GM12872 (cell line): Measurements from ENCODE around the gene PRR13.

Experiments
- TF ChIP-seq, protein P1 (sequence below): IDR thresholded peaks from 3 replicates; pipeline ENCODE4 v1.5.1; 2011; ENCODE audit warnings: low read depth, mild to moderate bottlenecking, low read length, moderate library complexity; ENCODE audit not compliant: insufficient read depth

The PRR13 gene

DNA sequence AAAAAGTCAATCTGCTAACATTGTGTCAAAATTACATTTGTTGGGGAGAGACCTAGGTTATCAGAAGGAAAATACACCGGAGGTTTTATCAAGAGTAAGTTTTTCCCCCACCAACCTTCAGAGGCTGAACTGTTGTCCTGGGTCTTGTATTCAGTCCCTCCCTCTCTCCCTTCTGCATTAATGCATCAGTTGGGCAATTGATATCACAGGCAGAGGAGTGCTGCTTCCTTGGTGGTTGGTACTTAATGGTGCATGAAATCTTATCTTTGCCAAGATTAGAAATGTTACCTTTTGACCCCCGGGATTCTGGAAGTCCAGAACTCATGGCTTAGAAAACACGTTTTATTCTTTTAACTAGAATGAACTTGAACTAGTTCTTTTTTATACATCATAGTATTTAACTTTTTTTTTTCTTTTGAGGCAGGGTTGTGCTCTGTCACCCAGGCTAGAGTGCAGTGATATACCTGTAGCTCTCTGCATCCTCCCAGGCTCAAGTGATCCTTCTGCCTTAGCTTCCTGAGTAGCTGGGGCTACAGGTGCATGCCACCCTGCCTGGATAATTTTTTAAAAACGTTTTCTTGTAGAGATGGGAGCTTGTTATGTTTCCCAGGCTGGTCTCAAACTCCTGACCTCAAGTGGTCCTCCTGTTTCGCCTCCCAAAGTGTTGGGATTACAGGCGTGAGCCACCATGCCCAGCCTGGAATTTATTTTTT is 15.3 kb downstream of the PRR13 start:
- TF ChIP-seq, protein P1, sequence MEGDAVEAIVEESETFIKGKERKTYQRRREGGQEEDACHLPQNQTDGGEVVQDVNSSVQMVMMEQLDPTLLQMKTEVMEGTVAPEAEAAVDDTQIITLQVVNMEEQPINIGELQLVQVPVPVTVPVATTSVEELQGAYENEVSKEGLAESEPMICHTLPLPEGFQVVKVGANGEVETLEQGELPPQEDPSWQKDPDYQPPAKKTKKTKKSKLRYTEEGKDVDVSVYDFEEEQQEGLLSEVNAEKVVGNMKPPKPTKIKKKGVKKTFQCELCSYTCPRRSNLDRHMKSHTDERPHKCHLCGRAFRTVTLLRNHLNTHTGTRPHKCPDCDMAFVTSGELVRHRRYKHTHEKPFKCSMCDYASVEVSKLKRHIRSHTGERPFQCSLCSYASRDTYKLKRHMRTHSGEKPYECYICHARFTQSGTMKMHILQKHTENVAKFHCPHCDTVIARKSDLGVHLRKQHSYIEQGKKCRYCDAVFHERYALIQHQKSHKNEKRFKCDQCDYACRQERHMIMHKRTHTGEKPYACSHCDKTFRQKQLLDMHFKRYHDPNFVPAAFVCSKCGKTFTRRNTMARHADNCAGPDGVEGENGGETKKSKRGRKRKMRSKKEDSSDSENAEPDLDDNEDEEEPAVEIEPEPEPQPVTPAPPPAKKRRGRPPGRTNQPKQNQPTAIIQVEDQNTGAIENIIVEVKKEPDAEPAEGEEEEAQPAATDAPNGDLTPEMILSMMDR, result no peak

DNA sequence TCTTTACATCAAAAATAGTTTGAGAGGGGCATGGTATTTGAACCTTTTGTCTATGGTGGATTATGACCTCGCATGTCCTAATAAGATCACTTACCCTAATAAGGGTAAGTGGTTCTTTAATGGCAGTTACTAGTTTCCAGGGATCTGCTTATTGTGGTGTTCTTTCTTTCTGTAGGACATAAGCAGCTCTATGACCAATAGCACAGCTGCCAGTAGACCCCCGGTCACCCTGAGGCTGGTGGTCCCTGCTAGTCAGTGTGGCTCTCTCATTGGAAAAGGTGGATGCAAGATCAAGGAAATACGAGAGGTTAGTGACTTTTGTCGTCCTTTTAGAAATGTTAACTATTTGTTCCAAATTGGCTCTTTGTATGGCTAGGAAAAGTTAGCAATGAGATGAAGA is 17.6 kb downstream of the PRR13 start:
- TF ChIP-seq, protein P1, result no peak

DNA sequence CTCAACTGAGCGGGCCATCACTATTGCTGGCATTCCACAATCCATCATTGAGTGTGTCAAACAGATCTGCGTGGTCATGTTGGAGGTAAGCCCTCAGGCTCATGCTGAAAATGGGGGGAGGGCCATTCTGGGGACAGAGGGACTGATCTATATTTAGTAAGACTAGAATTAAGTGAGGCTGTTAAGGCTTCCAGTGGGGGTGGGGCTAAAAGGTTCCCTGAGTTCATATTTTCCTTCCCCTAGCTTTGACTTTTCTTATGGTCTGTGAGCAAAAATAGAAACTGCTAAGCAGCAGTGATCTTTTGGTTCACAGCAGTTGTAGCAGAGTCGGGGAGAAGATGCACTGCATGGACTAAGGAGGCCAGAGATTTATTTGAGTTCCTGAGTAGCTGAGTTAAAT is 19.5 kb downstream of the PRR13 start:
- TF ChIP-seq, protein P1, result no peak

DNA sequence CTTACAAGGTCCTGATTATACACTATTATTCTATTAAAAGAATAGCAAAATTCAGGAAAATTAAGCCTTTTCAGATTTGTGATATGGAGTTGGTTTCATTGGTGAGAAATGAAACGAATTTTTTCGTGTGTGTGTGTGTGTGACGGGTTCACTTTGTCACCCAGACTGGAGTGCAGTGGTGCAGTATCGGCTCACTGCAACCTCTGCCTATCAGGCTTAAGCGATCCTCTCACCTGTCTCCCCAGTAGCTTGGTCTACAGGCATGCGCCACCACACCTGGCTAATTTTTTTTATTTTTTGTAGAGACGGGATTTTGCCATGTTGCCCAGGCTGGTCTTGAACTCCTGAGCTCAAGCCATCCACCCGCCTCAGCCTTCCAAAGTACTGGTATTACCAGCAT is 20.1 kb downstream of the PRR13 start:
- TF ChIP-seq, protein P1, result no peak

DNA sequence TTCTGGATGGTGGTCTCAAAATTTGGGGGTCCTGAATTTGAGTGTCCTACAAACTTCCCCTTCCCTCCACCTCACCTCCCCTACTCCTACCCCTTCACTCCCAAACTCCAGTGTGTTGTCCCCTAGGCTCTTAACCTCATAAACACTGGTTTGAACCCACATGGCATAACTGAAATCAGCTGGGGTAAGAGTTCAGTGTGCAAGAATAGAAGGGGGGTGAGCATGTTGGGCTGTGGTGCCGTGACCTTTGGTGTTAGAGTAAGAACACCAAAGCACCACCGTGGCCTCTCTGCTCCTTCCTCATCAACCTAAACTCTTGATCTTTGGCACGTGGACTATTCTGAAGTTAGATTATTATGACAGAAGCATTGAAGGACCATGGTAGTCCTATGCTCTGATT is 21.4 kb downstream of the PRR13 start:
- TF ChIP-seq, protein P1, result no peak

DNA sequence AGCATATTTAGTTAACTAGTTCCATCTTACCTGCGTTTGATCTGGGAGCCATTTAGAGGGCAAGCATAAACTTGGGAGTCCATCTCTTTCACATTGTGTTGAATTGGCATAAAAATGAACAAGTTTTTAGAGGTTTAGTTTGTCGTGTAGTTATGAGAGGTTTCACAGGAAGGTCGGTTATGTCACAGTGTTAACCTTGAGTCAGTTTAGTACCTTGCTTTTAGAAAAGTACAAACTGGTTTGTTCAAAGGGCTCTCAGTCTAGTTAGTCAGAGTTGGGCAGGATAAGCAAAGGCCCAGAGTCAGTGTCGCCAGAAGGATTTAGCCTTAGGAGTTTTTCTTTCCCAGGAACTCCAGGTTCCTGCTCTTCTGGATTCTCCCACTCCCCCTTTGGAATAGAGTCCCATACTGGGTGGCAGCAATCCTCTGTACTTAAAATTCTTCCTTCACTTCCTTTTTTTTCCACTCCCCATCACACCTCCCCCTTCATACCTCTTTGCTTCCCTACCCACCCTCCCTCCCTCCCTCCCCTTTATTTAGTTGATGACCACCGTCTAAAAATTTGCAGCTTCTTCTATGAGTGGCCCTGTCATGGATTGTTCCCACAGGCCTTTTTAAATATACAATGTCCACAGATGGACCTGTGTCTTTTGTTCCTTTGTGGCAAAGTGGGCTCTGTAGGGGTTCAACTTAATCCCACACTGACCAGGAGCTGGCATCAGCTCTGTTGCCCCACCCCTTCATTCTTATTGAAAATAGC is 22.4 kb downstream of the PRR13 start:
- TF ChIP-seq, protein P1, result no peak

DNA sequence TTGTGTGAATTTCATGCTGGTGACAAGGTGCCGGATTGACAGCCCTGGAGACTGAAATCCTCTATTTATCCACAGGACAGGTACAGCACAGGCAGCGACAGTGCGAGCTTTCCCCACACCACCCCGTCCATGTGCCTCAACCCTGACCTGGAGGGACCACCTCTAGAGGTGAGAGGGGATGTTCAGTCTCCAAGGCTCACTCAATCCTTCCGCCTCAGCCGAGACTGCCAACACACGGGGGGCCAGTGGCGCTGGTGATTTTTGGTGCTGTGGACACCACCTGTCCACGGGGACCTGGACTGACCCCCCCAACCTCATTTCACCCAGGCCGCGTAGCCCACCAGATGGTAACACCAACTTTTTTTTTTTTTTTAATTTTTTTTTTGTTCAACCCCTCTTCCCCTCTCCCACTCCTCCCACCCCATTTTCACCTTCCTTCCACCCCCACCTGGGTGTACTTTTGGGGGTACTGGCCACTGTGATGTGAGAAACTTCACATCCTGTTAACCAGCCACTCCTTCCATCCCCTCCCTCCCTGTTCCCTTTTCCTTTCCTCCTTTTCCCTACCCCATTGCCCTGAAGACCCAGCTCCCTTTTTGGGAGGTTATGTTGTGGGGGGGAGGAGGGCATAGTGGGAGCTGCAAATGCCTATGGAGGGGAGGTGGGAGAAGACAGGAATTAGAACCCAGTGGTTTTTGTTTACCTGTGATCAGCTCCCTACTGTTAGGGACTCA is 23.3 kb downstream of the PRR13 start:
- TF ChIP-seq, protein P1, result no peak
